PC-3 (cell line): ENCODE measurements around the gene RAD51. TPM values are rescaled to one million over a fixed set of nuclear protein-coding genes. Genes with fewer than 3 reads are reported as not detected.

Experiments used
- ATAC-seq: fragments of 200-7000 bp; cut with Tn5 transposase; 2 replicates; pipeline ENCODE4 v1.9.1; 2020; ENCODE audit warnings: mild to moderate bottlenecking, moderate library complexity
- BruUV-seq: library from RNA; stranded (reverse); fragments of 400-500 nt; replicated peaks from 2 replicates; lab custom pipeline; 2021; lab: Mats Ljungman, UMichigan
- CTCF ChIA-PET: fragments of 300-600 bp; sonication (Branson Sonifier 250); formaldehyde crosslinking; loops from one replicate; lab custom pipeline; 2022; ENCODE audit warnings: antibody characterized with exemption; lab: Charles Lee
- POLR2A ChIA-PET: fragments of 300-600 bp; sonication (Branson Sonifier 250); formaldehyde crosslinking; loops from one replicate; lab custom pipeline; 2022; ENCODE audit warnings: antibody characterized with exemption; ENCODE audit not compliant: unreplicated experiment; lab: Charles Lee
- DNase-seq: peaks from one replicate; pipeline ENCODE4 v3.0.0-alpha.2; 2015
- H2AFZ ChIP-seq: fragments of 300-600 bp; sonication (generic); 2 replicates; pipeline ENCODE4 v1.6.0; 2016; ENCODE audit warnings: antibody characterized with exemption, low read length
- H3F3A ChIP-seq: fragments of 300-600 bp; sonication (generic); one replicate; pipeline ENCODE4 v1.6.0; 2017; ENCODE audit warnings: antibody characterized with exemption, low read length, control low read depth, mild to moderate bottlenecking; ENCODE audit not compliant: unreplicated experiment
- H3K27ac ChIP-seq: fragments of 300-600 bp; sonication (generic); 2 replicates; pipeline ENCODE4 v1.5.1; 2016; ENCODE audit warnings: mild to moderate bottlenecking, low read length
- H3K27me3 ChIP-seq: fragments of 300-600 bp; sonication (generic); 2 replicates; pipeline ENCODE4 v1.6.1; 2016; ENCODE audit warnings: low read length, mixed read lengths
- H3K36me3 ChIP-seq: fragments of 300-600 bp; sonication (generic); 2 replicates; pipeline ENCODE4 v1.6.1; 2016; ENCODE audit warnings: low read depth, mixed run types, low read length, mixed read lengths
- H3K4me1 ChIP-seq: fragments of 300-600 bp; sonication (generic); 2 replicates; pipeline ENCODE4 v1.5.1; 2016; ENCODE audit warnings: low read length; ENCODE audit not compliant: insufficient read depth
- H3K4me2 ChIP-seq: fragments of 300-600 bp; sonication (generic); 2 replicates; pipeline ENCODE4 v1.6.0; 2016; ENCODE audit warnings: low read length
- H3K4me3 ChIP-seq: fragments of 300-600 bp; sonication (generic); 2 replicates; pipeline ENCODE4 v1.5.1; 2016; ENCODE audit warnings: mild to moderate bottlenecking, low read length, mixed read lengths
- H3K79me2 ChIP-seq: fragments of 300-600 bp; sonication (generic); 2 replicates; pipeline ENCODE4 v1.6.1; 2017; ENCODE audit warnings: low read length, mixed read lengths
- H3K9ac ChIP-seq: fragments of 300-600 bp; sonication (generic); 2 replicates; pipeline ENCODE4 v1.6.0; 2016; ENCODE audit warnings: mild to moderate bottlenecking, low read length
- H3K9me2 ChIP-seq: fragments of 300-600 bp; sonication (generic); replicated peaks from 2 replicates; pipeline ENCODE4 v1.6.1; 2016; ENCODE audit warnings: mixed run types, low read length, mixed read lengths
- H3K9me3 ChIP-seq: fragments of 300-600 bp; sonication (generic); 2 replicates; pipeline ENCODE4 v1.6.1; 2016; ENCODE audit warnings: low read length, mixed read lengths
- H4K20me1 ChIP-seq: fragments of 300-600 bp; sonication (generic); 2 replicates; pipeline ENCODE4 v1.6.1; 2016; ENCODE audit warnings: low read length, mixed read lengths
- EZH2 ChIP-seq: fragments of 300-600 bp; sonication (generic); IDR thresholded peaks from one replicate; pipeline ENCODE4 v1.6.1; 2017; ENCODE audit warnings: antibody characterized with exemption, mild to moderate bottlenecking, low read length; ENCODE audit not compliant: unreplicated experiment
- EZH2phosphoT487 ChIP-seq: fragments of 300-600 bp; sonication (generic); IDR thresholded peaks from 2 replicates; pipeline ENCODE4 v1.6.1; 2018; ENCODE audit warnings: mild to moderate bottlenecking, antibody characterized with exemption, low read length, borderline replicate concordance
- intact Hi-C: fragments of 100-400 bp; cut with micrococcal nuclease; formaldehyde crosslinking; loops from 2 replicates; pipeline ENCODE4 v1.9.0; 2023
- total RNA-seq: library from RNA; depleted of rRNA; stranded (reverse); fragments of >200 nt; gene quantifications from 2 replicates; pipeline ENCODE4 v1.2.3, GENCODE V29; 2014
- TF ChIP-seq, protein P1 (sequence below): fragments of 300-600 bp; sonication (generic); conservative IDR thresholded peaks from 2 replicates; pipeline ENCODE4 v1.5.1; 2017; ENCODE audit warnings: antibody characterized with exemption, low read depth, mild to moderate bottlenecking, low read length

Gene RAD51
- total RNA-seq, 1 experiment from 2014 or later, result 21.9 TPM

DNA sequence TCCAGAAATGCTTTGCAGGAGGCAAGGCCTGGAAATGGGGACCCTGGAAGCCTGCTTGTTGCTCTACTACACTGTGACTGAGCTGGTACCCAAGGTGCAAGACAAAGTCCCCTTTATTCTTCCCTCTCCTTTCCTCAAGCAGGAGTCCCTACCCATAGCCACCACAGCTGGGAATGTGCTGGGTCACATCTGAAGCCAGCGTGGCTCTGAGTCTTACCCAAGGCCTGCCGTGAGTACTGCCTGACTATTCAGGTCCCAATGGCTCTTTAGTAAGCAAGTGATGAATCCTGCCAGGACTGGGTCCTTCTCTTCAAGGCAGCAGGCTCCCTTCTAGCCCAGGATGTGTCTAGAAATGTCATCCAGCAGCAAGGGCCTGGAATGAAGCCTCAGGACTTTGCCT lies 9.6 kb upstream of the RAD51 start:
- no peak overlapping the region for H3K9ac ChIP-seq
- no peaks in the 10 kb centered on the region for H3K79me2 ChIP-seq
- TF ChIP-seq EZH2phosphoT487 (no peak), EZH2 (no peak)
- TF ChIP-seq, protein P1, sequence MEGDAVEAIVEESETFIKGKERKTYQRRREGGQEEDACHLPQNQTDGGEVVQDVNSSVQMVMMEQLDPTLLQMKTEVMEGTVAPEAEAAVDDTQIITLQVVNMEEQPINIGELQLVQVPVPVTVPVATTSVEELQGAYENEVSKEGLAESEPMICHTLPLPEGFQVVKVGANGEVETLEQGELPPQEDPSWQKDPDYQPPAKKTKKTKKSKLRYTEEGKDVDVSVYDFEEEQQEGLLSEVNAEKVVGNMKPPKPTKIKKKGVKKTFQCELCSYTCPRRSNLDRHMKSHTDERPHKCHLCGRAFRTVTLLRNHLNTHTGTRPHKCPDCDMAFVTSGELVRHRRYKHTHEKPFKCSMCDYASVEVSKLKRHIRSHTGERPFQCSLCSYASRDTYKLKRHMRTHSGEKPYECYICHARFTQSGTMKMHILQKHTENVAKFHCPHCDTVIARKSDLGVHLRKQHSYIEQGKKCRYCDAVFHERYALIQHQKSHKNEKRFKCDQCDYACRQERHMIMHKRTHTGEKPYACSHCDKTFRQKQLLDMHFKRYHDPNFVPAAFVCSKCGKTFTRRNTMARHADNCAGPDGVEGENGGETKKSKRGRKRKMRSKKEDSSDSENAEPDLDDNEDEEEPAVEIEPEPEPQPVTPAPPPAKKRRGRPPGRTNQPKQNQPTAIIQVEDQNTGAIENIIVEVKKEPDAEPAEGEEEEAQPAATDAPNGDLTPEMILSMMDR, result no peak
- H2AFZ ChIP-seq, result no peak overlapping the region
- H4K20me1 ChIP-seq, result no peaks in the 10 kb centered on the region
- ATAC-seq (no peak), DNase-seq (no peak)
- intact Hi-C loops, result no loop called here
- CTCF ChIA-PET, result no interaction called here
- no peak overlapping the region for H3K27ac ChIP-seq
- H3K4me1 ChIP-seq, result 0 out of 2 replicates have a peak, but pooled peaks cover 4% of the 10 kb centered on the region
- no peaks in the 10 kb centered on the region for H3K27me3 ChIP-seq
- POLR2A ChIA-PET, result no interaction called here
- no peaks in the 10 kb centered on the region for H3F3A ChIP-seq
- H3K36me3 ChIP-seq, result no peaks in the 10 kb centered on the region
- no peak overlapping the region for H3K4me2 ChIP-seq
- no peaks in the 10 kb centered on the region for H3K9me2 ChIP-seq
- BruUV-seq, result no TSS peak
- H3K9me3 ChIP-seq, result no peaks in the 10 kb centered on the region
- H3K4me3 ChIP-seq, result no peak overlapping the region

DNA sequence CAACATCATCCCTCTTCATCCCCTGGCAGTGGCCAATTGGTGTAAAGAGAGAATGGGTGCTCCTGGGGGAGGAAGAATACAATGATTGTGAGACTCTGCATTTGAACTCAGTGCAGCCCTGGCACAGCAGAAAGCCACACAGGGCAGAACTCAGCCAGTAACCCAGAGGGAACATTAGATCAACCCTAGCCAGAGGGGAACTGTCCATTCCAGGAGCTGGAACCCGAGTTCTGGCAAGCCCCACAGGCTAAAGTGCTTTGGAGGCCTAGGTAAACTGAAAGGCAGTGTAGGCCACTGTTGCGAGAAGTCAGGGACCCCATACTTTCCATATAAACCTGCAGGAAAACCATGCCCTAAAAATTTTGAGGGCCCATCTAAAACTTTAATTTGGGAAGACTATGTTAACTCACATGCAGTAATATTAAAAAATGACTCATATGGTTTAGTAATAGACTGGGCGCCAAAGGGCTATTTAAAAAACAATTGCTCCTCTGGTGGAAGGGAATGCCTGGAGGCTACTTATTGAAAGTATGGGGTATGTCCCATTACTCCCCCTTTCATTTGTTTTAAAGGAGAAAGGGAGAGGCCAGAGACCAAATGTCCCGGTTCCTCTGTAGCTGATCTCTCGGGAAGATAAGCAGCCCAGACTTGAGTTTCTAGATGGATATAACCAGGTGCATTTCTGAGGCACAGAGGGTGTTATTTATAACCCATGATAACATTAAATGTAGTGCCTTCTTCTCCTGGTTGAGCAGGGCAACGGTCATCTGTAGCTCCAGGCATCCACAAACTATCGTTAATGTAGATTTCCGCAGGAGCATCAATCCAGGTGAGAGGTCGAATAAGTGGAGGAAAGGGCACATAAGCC lies 5.8 kb upstream of the RAD51 start:
- Histone ChIP-seq H3K4me1 (peaks cover 9% of the 10 kb centered on the region; the same call in 1 of the 2 replicates), H3K9ac (no peak overlapping the region), H3F3A (no peaks in the 10 kb centered on the region), H3K79me2 (peaks cover 7% of the 10 kb centered on the region; the same call in 1 of the 2 replicates), H4K20me1 (no peaks in the 10 kb centered on the region), H3K9me2 (no peaks in the 10 kb centered on the region), H3K9me3 (no peaks in the 10 kb centered on the region), H3K36me3 (no peaks in the 10 kb centered on the region), H2AFZ (no peak overlapping the region), H3K27ac (no peak overlapping the region), H3K4me3 (no peak overlapping the region), H3K27me3 (no peaks in the 10 kb centered on the region), H3K4me2 (no peak overlapping the region)
- no peak for DNase-seq
- ATAC-seq, result no peak
- BruUV-seq, result no TSS peak
- CTCF ChIA-PET, result no interaction called here
- TF ChIP-seq, protein P1, result no peak
- TF ChIP-seq EZH2phosphoT487 (no peak), EZH2 (no peak)
- intact Hi-C loops, result no loop called here
- POLR2A ChIA-PET, result no interaction called here

DNA sequence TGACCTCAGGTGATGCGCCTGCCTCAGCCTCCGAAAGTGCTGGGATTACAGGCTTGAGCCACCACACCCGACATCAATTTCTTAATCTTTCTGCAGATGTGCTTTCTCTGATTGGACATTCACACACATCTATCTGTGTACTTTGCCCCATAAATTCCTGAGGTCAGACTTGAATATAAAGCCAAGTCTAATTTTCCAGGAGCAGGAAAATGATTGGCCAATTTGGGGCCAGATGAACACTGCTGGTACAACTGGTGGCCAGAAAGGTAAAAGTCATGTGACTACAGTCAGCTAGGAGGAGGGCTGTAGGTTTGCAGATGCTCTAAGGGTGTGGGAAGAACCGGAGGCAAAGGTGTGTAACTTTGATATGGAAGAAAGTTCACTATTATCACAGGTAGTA lies 3.2 kb upstream of the RAD51 start:
- H4K20me1 ChIP-seq, result no peaks in the 10 kb centered on the region
- H3K79me2 ChIP-seq, result peaks cover 22% of the 10 kb centered on the region
- DNase-seq (peak; percentile 38), ATAC-seq (no peak)
- no peaks in the 10 kb centered on the region for H3K9me3 ChIP-seq
- no peaks in the 10 kb centered on the region for H3K9me2 ChIP-seq
- H3K36me3 ChIP-seq, result no peaks in the 10 kb centered on the region
- no peaks in the 10 kb centered on the region for H3F3A ChIP-seq
- intact Hi-C loops, result no loop called here
- TF ChIP-seq EZH2phosphoT487 (no peak), EZH2 (no peak)
- TF ChIP-seq, protein P1, result no peak
- no peak overlapping the region for H3K4me3 ChIP-seq
- POLR2A ChIA-PET, result interaction anchor here (0.7 kb wide), 1 partner anchor 101 kb away, joined by 3 read pairs; no protein-coding TSS in a partner anchor
- H3K27ac ChIP-seq, result no peak overlapping the region
- CTCF ChIA-PET, result no interaction called here
- peaks cover 14% of the 10 kb centered on the region; the same call in 1 of the 2 replicates for H3K4me1 ChIP-seq
- no peak overlapping the region for H3K9ac ChIP-seq
- BruUV-seq, result no TSS peak
- H2AFZ ChIP-seq, result no peak overlapping the region
- no peak overlapping the region for H3K4me2 ChIP-seq
- no peaks in the 10 kb centered on the region for H3K27me3 ChIP-seq
